HG02943 (cell line): Measurements from ENCODE around the gene YAF2.
A peak's percentile ranks its signal among the peaks of the same experiment; 100 is the strongest.

ENCODE experiments used
- ATAC-seq: cut with Tn5 transposase; IDR thresholded peaks from one replicate; pipeline ENCODE4 v1.9.1; 2021; ENCODE audit warnings: mild to moderate bottlenecking, low read depth, moderate library complexity; ENCODE audit not compliant: unreplicated experiment

Gene YAF2

GRCh38 chr12:42161529-42161928 lies 76.5 kb downstream of the YAF2 start:
- ATAC-seq: no peak

- ATAC-seq: no peak
Measured at GRCh38 chr12:42156232-42156631, 81.8 kb downstream of the YAF2 start.

GRCh38 chr12:42145552-42146215 lies 92.4 kb downstream of the YAF2 start:
- no peak for ATAC-seq

- ATAC-seq: peak; percentile 10
Measured at GRCh38 chr12:42145197-42145549, 92.9 kb downstream of the YAF2 start.

GRCh38 chr12:42144408-42145196 lies 93.4 kb downstream of the YAF2 start, which contains the start of gene GXYLT1:
GXYLT1 (minus strand) TSS chr12:42144874; CDS start chr12:42144646, 228 bp downstream.
- ATAC-seq: peak; percentile 90

- no peak for ATAC-seq
Measured at GRCh38 chr12:42144158-42144407, 94.0 kb downstream of the YAF2 start.

GRCh38 chr12:42143452-42144157 lies 94.4 kb downstream of the YAF2 start:
- no peak for ATAC-seq

- ATAC-seq: no peak
Measured at GRCh38 chr12:42141981-42142606, 96.0 kb downstream of the YAF2 start.

GRCh38 chr12:42140901-42141300 lies 97.1 kb downstream of the YAF2 start:
- ATAC-seq: no peak

- no peak for ATAC-seq
Measured at GRCh38 chr12:42135259-42135814, 102.7 kb downstream of the YAF2 start.

GRCh38 chr12:42130672-42131402 lies 107.2 kb downstream of the YAF2 start:
- no peak for ATAC-seq

GRCh38 chr12:42129595-42130204 lies 108.3 kb downstream of the YAF2 start:
- ATAC-seq: no peak

- no peak for ATAC-seq
Measured at GRCh38 chr12:42128888-42129287, 109.2 kb downstream of the YAF2 start.

- no peak for ATAC-seq
Measured at GRCh38 chr12:42128327-42128726, 109.7 kb downstream of the YAF2 start.

GRCh38 chr12:42126963-42127362 lies 111.1 kb downstream of the YAF2 start:
- no peak for ATAC-seq

GRCh38 chr12:42125388-42125767 lies 112.7 kb downstream of the YAF2 start:
- no peak for ATAC-seq

GRCh38 chr12:42124764-42125387 lies 113.2 kb downstream of the YAF2 start:
- no peak for ATAC-seq

GRCh38 chr12:42119085-42119633 lies 118.9 kb downstream of the YAF2 start:
- no peak for ATAC-seq
